ENCODE data around the gene CRMP1.

The CRMP1 gene

DNA sequence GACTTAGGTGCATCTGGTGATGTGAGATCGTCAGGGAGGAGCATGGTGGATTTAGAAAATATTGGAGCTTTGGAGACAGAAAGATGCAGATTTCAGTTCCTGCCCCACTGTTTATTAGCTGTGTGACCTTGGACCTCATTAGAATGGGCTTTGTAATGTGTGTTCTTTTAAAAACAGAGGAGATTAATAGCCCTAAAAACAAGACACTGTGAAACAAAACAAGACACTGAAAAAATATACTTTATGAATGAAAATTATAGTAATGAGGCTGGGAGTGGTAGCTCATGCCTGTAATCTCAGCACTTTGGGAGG is 102.4 kb downstream of the CRMP1 start:
- DNase-seq: no peak

DNA sequence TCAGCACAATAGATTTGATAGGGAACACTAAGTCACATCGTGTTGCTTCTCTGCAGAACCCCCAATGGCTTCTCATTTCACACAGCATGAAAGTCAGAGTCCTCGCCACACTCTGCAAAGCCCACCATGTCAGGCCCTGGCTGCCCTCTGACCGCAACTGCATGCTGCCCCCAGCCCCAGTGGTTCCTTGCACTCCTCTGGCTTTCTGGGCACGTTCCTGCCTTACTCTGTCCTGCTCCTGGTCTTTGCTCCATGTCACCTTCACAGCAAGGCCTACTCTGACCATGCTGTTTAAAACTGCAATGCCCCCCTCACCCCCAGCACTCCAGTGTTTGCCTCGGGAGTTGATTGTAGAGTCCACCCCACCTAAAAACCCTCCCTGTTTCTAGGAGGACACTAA is 103.7 kb downstream of the CRMP1 start:
- DNase-seq: no peak

DNA sequence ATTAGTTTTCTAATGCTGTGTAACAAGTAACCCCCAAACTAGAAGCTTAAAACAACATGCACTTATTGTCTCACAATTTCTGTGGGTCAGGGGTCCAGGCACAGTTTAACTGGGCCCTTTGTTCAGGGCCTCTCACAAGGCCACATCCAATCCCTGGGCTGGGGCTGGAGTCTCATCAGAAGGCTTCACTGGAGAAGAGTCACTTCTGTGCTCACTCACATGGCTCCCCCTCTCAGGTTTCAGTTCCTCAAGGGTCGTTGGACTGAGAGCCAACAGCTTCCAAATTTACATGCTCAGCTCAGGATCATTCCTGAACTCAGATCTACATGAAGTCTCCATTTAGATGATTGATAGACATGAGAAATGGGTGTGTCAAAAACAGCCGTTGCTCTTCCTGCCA is 104.7 kb downstream of the CRMP1 start:
- no peak for DNase-seq

DNA sequence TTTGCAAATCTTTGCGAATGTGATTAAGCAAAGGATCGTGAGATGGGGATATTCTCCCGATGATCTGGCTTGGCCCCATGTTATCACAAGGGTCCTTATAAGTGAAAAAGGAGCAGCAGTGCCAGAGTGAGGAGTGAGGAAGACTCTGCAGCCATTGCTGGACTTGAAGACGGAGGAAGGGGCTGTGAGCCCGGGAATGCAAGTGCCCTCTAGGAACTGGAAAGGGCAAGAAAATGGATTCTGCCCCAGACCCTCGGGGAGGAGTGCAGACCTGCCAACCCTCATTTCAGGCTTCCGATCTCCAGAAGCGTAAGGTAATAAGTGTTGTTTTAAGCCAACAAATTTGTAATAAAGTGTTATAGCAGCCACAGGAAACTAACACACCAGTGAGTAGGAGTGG is 105.6 kb downstream of the CRMP1 start:
- no peak for DNase-seq

DNA sequence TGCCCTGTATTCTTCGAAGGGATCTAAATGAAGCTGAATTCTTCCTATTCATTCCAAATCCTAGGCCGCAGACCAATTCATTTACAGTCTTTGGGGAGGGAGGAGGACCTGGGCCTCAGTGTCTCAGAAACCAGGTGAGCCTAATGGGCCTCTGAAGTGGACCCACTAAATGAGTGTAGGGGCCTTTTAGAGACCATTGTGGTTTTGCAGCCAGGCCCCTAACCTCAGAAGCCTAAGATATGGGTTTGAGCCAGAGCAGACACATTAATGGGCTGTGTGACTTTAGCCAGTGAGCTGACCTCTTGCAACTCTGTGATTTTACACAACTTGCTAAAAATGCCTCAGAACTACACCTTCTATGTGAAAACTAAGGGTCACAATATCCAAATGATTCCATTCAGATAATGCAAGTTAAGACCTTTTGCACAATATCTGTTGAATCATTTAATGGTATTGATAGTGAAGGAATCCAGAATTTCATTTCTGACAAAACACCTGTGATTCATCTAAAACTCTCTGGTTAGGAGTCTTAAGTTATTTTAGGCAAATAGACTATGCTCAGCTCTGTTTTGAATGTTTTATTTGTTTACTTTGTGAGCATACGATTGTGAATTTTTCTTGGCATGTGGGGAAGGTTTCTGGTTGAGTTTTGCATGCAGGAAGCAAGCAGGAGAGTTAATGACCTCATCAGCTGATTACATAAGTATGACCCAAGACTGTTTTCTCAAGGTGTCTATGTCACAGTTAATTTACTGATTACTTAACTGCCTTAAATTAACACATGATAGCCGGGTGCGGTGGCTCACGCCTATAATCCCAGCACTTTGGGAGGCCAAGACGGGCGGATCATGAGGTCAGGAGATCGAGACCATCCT is 106.8 kb downstream of the CRMP1 start:
- DNase-seq: no peak

DNA sequence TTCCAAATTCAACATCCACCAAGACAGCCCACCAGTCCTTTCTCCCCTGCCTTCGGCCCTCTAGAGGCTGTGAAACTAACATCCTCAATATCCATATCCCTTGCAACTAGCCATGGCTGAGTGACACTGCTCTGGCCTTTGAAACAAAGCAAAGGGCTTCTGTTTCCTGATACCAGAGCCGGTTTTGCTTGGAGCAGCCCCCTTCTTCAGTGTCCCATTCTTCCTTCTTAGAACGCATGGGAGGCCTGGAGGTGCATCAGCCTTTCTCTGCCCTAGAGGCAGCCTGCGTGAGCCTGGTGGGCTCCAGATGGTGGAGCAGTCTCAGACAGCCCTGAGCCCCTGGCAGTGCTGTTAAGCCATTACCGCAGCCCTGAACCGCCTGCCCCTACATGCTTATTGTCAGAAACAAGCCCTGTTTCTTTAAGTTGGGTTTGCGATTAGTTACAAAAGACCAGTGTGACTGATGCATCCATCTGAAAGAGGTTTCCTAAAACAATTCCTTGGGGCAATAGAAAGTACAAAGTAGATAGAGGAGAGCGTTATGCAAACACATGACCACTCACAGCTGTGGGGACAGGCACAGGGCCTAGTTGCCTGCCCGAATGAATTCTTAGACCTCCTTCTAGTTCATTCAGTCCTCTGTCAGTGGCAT is 107.8 kb downstream of the CRMP1 start:
- DNase-seq: no peak

DNA sequence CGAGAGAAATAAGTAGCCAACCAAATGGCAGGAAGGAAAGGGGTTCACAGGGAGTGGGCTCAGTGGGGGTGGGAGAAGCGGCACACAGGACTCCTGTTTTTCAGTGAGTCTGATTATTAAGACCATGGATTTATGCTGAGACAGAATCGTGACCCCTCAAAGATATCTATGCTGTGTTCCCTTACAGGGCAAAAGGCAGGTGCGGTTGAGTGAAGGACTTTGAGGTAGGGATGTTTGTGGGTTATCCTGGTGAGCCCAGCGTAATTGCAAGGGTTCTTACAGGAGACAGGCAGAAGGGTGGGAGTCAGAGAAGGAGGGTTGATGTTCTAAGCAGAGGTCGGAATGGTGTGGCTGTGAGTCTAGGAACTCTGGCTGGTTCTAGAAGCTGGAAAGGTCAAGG is 108.9 kb downstream of the CRMP1 start:
- DNase-seq: no peak

DNA sequence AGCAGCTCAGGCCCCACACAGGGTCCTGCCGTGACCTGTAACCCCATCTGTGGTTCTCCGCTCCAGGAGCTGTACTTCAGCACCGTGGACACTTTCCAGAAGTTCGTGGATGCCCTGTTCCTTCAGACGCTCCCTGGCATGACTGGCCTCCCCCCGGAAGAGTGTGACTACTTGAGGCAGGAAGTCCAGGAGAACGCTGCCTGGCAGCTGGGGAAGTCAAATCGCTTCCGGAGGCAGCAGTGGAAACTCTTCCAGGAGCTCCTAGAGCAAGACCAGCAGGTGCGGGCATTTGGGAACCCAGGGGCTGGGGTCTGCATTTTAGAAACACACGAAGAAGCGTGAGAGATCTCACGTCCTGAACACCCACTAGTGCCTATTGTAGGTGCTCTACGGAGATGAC is 109.4 kb downstream of the CRMP1 start:
- no peak for DNase-seq

DNA sequence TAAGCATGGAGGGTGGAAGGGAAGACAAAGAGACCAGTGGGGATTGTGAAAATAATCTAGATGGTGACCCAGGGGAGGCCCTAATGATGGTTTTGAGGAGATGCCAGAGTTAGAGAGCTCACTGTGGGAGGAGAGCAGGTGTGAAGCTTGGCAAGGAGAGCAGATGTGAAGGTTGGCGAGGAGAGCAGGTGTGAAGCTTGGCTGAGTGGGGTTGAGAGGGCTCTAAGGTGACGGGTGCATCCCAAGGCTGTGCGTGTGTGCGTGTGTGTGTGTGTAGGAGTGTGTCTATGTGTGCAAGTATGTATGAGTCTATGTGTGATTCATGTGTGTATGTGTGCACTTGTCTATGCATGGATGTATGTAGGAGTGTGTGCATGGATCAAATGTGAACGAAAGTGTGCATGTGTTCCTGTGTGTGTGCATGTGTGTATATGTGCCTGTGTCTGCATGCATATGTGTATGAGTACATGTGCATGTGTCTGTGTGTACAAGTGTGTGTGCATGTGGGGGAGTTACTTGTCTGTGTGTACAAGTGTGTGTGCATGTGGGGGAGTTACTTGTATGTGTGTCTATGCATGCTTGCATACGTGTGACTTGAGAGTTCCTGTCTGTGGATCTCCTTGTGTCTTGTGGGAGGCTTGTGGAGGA is 109.9 kb downstream of the CRMP1 start:
- no peak for DNase-seq

DNA sequence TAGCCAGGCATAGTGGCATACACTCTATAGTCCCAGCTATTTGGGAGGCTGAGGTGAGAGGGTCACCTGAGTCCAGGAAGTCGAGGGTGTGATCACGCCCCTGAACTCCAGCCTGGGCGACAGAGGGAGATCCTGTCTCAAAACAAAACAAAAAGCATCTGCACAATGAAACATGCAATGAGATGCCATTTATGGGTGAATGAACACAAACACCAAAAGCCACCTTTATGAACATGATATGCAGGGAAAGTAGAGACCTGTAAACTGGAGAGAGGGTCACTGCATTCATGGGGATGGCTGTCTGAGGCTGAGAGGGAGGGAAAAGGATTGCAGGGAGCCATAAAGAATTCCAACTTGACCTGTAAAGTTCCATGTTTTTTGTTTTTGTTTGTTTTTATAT is 111.2 kb downstream of the CRMP1 start:
- DNase-seq: no peak

DNA sequence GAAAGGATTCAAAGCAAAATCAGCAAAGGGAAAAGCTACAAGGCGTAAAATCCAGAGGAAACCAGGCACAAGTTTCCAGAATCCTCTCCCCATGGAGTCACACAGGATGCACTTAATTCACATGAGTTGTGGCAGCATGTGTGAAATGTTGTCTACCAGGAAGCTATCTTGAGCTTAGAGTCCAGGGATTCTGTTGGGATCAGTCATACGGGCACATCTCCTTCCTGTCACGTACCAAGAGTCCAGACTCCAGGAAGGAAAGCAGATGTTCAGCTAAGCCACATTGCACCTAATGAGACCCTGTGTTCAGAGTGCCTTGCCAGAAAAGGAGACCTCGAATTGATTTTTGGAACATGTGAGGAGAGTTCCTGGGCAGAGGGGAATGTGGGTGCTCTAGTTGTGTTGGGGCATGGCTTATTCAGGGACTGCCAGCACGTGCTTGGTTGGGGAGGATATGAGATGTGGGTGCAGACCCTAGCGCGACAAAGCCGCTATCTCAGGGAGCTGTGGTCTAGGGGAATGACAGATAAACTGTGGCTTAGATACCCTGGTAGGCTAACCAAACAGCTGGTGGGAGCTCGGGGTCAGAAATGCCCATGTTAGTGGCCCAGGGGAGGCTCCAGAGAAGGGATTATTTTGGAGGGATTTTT is 111.9 kb downstream of the CRMP1 start:
- no peak for DNase-seq

DNA sequence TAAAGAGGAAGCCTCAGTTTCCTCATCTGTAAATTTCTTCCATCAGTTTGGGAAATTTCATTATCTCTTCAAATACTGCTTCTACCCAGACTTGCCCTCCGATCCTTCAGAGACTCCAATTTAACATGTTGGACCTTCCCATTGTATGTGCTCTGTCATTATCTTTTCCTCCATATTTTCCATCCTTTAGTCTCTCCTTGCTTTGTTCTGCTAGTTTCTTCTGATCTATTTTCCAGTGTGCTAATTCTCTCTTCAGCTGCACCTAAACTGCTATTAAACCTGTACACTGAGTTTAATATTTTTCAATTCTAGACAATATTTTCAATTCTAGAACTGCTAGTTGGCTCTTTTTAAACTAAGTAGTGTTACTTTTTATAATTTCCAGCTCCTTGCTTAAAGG is 116.4 kb downstream of the CRMP1 start:
- DNase-seq: no peak

DNA sequence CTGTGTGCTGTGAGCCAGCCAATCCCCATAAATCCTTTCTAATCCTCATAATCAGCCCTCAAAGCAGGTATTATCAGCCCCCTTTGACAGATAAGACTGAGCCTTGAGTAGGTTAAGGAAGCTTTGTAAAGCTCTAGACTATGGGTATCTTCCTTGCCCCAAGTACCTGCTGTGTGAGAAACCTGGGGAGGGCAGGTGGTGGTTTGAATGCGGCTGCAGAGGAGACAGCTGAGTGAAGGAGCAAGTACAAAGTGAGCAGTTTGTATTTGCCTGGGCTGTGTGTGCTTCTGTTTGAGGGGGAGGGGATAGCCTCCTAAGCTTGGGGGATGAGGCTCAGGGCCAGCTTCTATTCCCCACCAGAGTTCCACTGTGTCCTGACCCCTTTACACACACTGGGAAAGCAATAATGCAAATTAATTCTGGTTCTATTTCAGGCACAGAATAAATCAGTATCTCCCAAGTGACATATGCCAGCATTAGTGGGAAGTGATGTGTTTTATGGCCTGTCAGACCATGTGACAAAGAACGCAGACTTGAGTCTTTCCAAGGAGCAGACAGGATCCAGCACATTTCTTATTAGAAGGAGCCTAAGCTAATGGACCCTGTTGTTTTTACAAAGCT is 118.4 kb downstream of the CRMP1 start:
- DNase-seq: no peak

DNA sequence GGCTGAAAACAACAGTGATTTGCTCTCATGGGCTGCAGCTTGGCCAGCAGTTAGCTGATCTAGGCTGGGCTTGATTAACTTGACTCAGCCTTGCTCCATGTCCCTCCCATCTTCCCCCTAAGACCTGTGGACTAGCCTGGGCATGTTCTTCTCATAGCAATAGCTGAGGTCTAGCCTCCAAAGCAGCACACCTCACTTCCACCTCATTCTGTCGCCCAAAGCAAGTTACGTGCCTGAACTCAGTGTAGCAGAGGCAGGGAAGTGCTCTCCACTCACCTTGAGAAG is 119.7 kb downstream of the CRMP1 start:
- DNase-seq: no peak

DNA sequence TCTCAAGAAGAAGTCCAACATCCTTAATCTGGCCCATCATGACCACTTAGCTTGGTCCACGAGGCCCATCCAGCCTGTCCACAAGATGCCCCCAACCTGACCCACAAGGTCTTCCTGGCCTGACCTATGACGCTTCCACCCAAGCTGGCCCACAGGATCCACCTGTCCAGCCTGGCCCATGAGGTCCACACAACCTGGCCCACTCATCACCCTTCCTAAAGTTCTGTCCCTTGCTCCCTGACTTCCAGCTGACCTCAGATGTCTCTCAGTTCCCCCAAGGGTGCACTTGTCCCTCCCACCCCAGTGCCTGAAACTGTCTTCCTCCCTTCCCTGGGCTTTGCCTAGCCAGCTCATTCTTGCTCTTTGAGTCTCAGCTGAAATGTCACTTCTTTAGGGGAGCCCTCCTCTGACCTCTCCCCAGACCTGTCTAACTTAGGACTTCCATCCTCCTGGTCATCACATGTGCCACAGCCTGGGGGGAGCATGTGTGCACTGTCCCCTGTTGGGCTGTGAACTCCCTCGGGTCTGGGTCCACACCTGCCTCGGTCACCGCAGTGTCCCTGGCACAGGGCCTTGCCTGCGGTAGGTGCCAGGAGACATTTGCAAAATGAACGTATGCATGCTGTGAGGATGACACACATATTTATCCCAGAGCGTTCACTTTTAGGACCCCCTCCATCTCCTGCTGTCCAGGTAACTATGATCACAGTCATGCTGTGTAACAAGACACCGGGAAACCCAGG is 120.2 kb downstream of the CRMP1 start:
- no peak for DNase-seq

Measured in 8988T (cell line).